ENCODE data around the gene RPS25. TPM values are rescaled to one million over a fixed set of nuclear protein-coding genes. Genes with fewer than 3 reads are reported as not detected.
"Not testable (repeated sequence)": the region's sequence is repeated elsewhere in the genome, so short reads cannot be mapped to it uniquely, and the experiment has no call there.

Gene RPS25
- total and polyA plus RNA-seq, 2 experiments from 2014 or later, result 1,058 to 1,502 TPM

DNA sequence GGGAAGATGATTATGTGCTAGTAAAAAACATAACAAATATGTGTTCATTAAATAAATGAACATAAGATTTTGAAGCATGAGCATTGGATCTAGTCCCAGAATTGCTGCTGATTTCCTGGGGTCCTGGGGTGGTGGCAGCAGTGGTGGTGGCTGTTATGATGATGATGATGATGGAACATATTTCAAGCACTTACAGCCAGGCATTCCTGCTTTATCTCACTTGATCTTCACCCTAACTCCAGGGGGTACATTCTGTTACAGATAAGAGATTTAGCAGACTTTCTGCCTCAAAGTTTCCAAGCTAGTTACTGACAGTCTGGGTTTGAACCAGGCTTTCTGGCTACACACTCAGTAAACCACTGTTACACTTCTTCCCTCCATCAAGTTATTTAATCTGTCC is 5.6 kb upstream of the RPS25 start:
- H3K4me1 ChIP-seq (ENCODE audit: insufficient read depth), result peaks cover 68% of the 10 kb centered on the region
- H3K36me3 ChIP-seq (replicated peaks; ENCODE audit: insufficient read depth, low read depth), result no peaks in the 10 kb centered on the region
- no peak for DNase-seq (ENCODE audit: low spot score)
- H3K4me2 ChIP-seq, result peak overlapping the region; percentile 98
- H3K27ac ChIP-seq, result peak overlapping the region; percentile 67
- no peaks in the 10 kb centered on the region for H3K27me3 ChIP-seq
- TF ChIP-seq EZH2 (IDR thresholded peaks at IDR 0.05; ENCODE audit: borderline replicate concordance) (no peak), EZH2phosphoT487 (IDR thresholded peaks at IDR 0.05; ENCODE audit: low read depth, severe bottlenecking, unreplicated experiment) (no peak)
- TF ChIP-seq, protein P1, sequence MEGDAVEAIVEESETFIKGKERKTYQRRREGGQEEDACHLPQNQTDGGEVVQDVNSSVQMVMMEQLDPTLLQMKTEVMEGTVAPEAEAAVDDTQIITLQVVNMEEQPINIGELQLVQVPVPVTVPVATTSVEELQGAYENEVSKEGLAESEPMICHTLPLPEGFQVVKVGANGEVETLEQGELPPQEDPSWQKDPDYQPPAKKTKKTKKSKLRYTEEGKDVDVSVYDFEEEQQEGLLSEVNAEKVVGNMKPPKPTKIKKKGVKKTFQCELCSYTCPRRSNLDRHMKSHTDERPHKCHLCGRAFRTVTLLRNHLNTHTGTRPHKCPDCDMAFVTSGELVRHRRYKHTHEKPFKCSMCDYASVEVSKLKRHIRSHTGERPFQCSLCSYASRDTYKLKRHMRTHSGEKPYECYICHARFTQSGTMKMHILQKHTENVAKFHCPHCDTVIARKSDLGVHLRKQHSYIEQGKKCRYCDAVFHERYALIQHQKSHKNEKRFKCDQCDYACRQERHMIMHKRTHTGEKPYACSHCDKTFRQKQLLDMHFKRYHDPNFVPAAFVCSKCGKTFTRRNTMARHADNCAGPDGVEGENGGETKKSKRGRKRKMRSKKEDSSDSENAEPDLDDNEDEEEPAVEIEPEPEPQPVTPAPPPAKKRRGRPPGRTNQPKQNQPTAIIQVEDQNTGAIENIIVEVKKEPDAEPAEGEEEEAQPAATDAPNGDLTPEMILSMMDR (IDR thresholded peaks at IDR 0.05; ENCODE audit: poor library complexity), result no peak
- H3K79me2 ChIP-seq, result peaks cover 61% of the 10 kb centered on the region
- no peaks in the 10 kb centered on the region for H3K9me3 ChIP-seq (ENCODE audit: low read depth)
- H3K4me3 ChIP-seq, result no peak overlapping the region
- no peak overlapping the region for H2AFZ ChIP-seq
- H4K20me1 ChIP-seq (ENCODE audit: insufficient read depth, poor library complexity, severe bottlenecking), result no peaks in the 10 kb centered on the region
- H3K9me2 ChIP-seq (replicated peaks; ENCODE audit: insufficient read depth), result no peaks in the 10 kb centered on the region

- H4K20me1 ChIP-seq (ENCODE audit: insufficient read depth, poor library complexity, severe bottlenecking), result peaks cover 5% of the 10 kb centered on the region
- no peak overlapping the region for H2AFZ ChIP-seq
- H3K4me3 ChIP-seq, result no peak overlapping the region
- H3K4me1 ChIP-seq (ENCODE audit: insufficient read depth), result peaks cover 58% of the 10 kb centered on the region
- DNase-seq (ENCODE audit: low spot score), result peak; percentile 15
- WGBS (ENCODE audit: low lambda C conversion rate, missing lambda C conversion rate), result 84% methylated on average over 5 of the region's 5 CpGs
- peaks cover 57% of the 10 kb centered on the region for H3K79me2 ChIP-seq
- TF ChIP-seq EZH2phosphoT487 (IDR thresholded peaks at IDR 0.05; ENCODE audit: low read depth, severe bottlenecking, unreplicated experiment) (no peak), EZH2 (IDR thresholded peaks at IDR 0.05; ENCODE audit: borderline replicate concordance) (no peak)
- TF ChIP-seq, protein P1 (IDR thresholded peaks at IDR 0.05; ENCODE audit: poor library complexity), result no peak
- no peaks in the 10 kb centered on the region for H3K36me3 ChIP-seq (replicated peaks; ENCODE audit: insufficient read depth, low read depth)
- H3K9me3 ChIP-seq (ENCODE audit: low read depth), result no peaks in the 10 kb centered on the region
- H3K27ac ChIP-seq, result peak overlapping the region; percentile 7
- H3K9me2 ChIP-seq (replicated peaks; ENCODE audit: insufficient read depth), result no peaks in the 10 kb centered on the region
- H3K4me2 ChIP-seq, result peak overlapping the region; percentile 91
- H3K27me3 ChIP-seq, result no peaks in the 10 kb centered on the region
Observed at GRCh38 chr11:119021631-119022030, 3.5 kb upstream of the RPS25 start.

DNA sequence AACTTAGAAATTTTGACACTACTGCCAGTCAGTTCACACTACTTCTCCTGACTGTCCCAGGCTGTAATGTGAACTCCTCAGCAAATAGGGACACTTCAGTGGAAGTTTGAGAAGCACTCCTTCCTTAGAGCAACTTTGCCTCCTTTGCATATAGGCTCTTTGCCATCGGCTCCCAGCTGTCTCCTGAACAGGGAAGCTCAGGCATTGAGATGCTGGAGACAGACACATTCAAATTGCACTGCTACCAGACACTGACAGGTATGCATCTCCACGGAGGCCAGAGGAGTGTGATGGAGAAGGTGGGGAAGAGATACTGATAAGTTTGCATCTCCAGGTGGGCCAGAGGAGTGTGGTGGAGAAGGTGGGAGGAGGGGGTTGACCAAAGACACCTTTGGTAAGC is 1.9 kb upstream of the RPS25 start:
- peak overlapping the region; percentile 50 for H3K4me3 ChIP-seq
- 58% methylated on average over 2 of the region's 2 CpGs for WGBS (ENCODE audit: low lambda C conversion rate, missing lambda C conversion rate)

GRCh38 chr11:119017377-119017776 is 766 bp downstream of the RPS25 start:
- 7% methylated on average over 10 of the region's 10 CpGs for WGBS (ENCODE audit: low lambda C conversion rate, missing lambda C conversion rate)
- Histone ChIP-seq H3K27ac (peak overlapping the region; percentile 86), H3K4me2 (peak overlapping the region; percentile 87), H3K79me2 (peaks cover 62% of the 10 kb centered on the region), H3K4me1 (ENCODE audit: insufficient read depth) (peaks cover 34% of the 10 kb centered on the region), H3K4me3 (peak overlapping the region; percentile 56)
- H3K9me2 ChIP-seq (replicated peaks; ENCODE audit: insufficient read depth); H2AFZ ChIP-seq; DNase-seq (ENCODE audit: low spot score); H3K27me3 ChIP-seq; H3K9me3 ChIP-seq (ENCODE audit: low read depth); H4K20me1 ChIP-seq (ENCODE audit: insufficient read depth, poor library complexity, severe bottlenecking); H3K36me3 ChIP-seq (replicated peaks; ENCODE audit: insufficient read depth, low read depth): not testable (repeated sequence)

More for the DNA sequence above, 1.9 kb upstream of the RPS25 start:
- Histone ChIP-seq H3K27ac (peak overlapping the region; percentile 86), H3K36me3 (replicated peaks; ENCODE audit: insufficient read depth, low read depth) (no peaks in the 10 kb centered on the region), H3K9me3 (ENCODE audit: low read depth) (no peaks in the 10 kb centered on the region), H4K20me1 (ENCODE audit: insufficient read depth, poor library complexity, severe bottlenecking) (peaks cover 7% of the 10 kb centered on the region), H2AFZ (no peak overlapping the region), H3K27me3 (no peaks in the 10 kb centered on the region), H3K9me2 (replicated peaks; ENCODE audit: insufficient read depth) (no peaks in the 10 kb centered on the region), H3K4me2 (peak overlapping the region; percentile 91), H3K79me2 (peaks cover 56% of the 10 kb centered on the region), H3K4me1 (ENCODE audit: insufficient read depth) (peaks cover 52% of the 10 kb centered on the region)
- no peak for DNase-seq (ENCODE audit: low spot score)
- TF ChIP-seq EZH2 (IDR thresholded peaks at IDR 0.05; ENCODE audit: borderline replicate concordance) (no peak), EZH2phosphoT487 (IDR thresholded peaks at IDR 0.05; ENCODE audit: low read depth, severe bottlenecking, unreplicated experiment) (no peak)
- TF ChIP-seq, protein P1 (IDR thresholded peaks at IDR 0.05; ENCODE audit: poor library complexity), result no peak

Measured in hepatocyte (in vitro differentiated cells).